GM10248 (cell line): ENCODE data around the gene PDLIM5.

Source experiments
- CTCF ChIA-PET: fragments of 300-600 bp; sonication (Branson Sonifier 250); formaldehyde crosslinking; extraction: SDS; loops from one replicate; lab custom pipeline; 2021; ENCODE audit warnings: antibody characterized with exemption; lab: Yijun Ruan, JAX
- POLR2A ChIA-PET: fragments of 350-650 bp; sonication (Branson Sonifier 250); formaldehyde crosslinking; extraction: SDS; loops from one replicate; lab custom pipeline; 2020; ENCODE audit warnings: antibody characterized with exemption; lab: Yijun Ruan, JAX
- DNase-seq: peaks from one replicate; pipeline ENCODE4 v3.0.0; 2012; ENCODE audit errors: extremely low spot score
- CTCF ChIP-seq: IDR thresholded peaks from 2 replicates; pipeline ENCODE4 v1.5.1; 2012; ENCODE audit warnings: mild to moderate bottlenecking, low read depth; ENCODE audit errors: extremely low read depth, missing control alignments, control extremely low read depth

PDLIM5 gene

GRCh38 chr4:94413085-94413840 is 38.5 kb upstream of the PDLIM5 start:
- DNase-seq: no peak
- no peak for TF ChIP-seq CTCF
- ChIA-PET POLR2A (interaction anchor here (0.6 kb wide), 1 partner anchor 48 kb away, joined by 3 read pairs; no protein-coding TSS in a partner anchor), CTCF (interaction anchor here (1.3 kb wide), 2 partner anchors 175 to 186 kb away, joined by 3 read pairs; no protein-coding TSS in a partner anchor)

GRCh38 chr4:94414907-94415306 is 36.8 kb upstream of the PDLIM5 start:
- DNase-seq: no peak
- CTCF ChIA-PET: interaction anchor here (1.3 kb wide), 1 partner anchor 14 kb away, joined by 4 read pairs; no protein-coding TSS in a partner anchor
- no peak for TF ChIP-seq CTCF
- POLR2A ChIA-PET: interaction anchor here (0.7 kb wide), 1 partner anchor 57 kb away, joined by 4 read pairs; no protein-coding TSS in a partner anchor

GRCh38 chr4:94415448-94415847 is 36.3 kb upstream of the PDLIM5 start:
- DNase-seq: no peak
- no peak for TF ChIP-seq CTCF
- POLR2A ChIA-PET: interaction anchor here (0.7 kb wide), 1 partner anchor 56 kb away, joined by 4 read pairs; no protein-coding TSS in a partner anchor
- CTCF ChIA-PET: interaction anchor here (1.3 kb wide), 1 partner anchor 14 kb away, joined by 4 read pairs; no protein-coding TSS in a partner anchor

GRCh38 chr4:94416335-94416734 is 35.4 kb upstream of the PDLIM5 start:
- ChIA-PET POLR2A (no interaction called here), CTCF (no interaction called here)
- TF ChIP-seq CTCF: no peak
- no peak for DNase-seq

GRCh38 chr4:94416981-94417380 is 34.8 kb upstream of the PDLIM5 start:
- ChIA-PET POLR2A (no interaction called here), CTCF (interaction anchor here (2.8 kb wide), 2 partner anchors 9 to 13 kb away, joined by 9 to 21 read pairs; no protein-coding TSS in a partner anchor)
- TF ChIP-seq CTCF: no peak
- DNase-seq: no peak

- no peak for TF ChIP-seq CTCF
- no peak for DNase-seq
- ChIA-PET POLR2A (no interaction called here), CTCF (interaction anchor here (2.8 kb wide), 2 partner anchors 10 to 12 kb away, joined by 9 to 21 read pairs; no protein-coding TSS in a partner anchor)
Observed at GRCh38 chr4:94419549-94419948, 32.2 kb upstream of the PDLIM5 start.
